ENCODE measurements around the gene CARS2. TPM values are rescaled to one million over a fixed set of nuclear protein-coding genes. Genes with fewer than 3 reads are reported as not detected.

The CARS2 gene
- total and polyA plus RNA-seq, 2 experiments from 2014 or later = 39.0 to 53.5 TPM

- H3K9me3 Mint-ChIP-seq = peaks cover 35% of the 10 kb centered on the region
- H3K27ac Mint-ChIP-seq = no peak overlapping the region
- peaks cover 7% of the 10 kb centered on the region; the same call in 1 of the 2 replicates for H3K36me3 ChIP-seq (ENCODE audit: insufficient read depth)
- peak overlapping the region; percentile 45; the same call in 1 of the 2 replicates for H2AFZ ChIP-seq
- H3K79me2 ChIP-seq (replicated peaks; ENCODE audit: insufficient read depth) = no peaks in the 10 kb centered on the region
- H3K4me2 ChIP-seq = no peak overlapping the region
- H3K4me1 Mint-ChIP-seq = peaks cover 10% of the 10 kb centered on the region; the same call in 2 of the 3 replicates
- H3K4me3 Mint-ChIP-seq = no peak overlapping the region
- ATAC-seq (peak; percentile 54), DNase-seq (ENCODE audit: low spot score) (peak; percentile 24)
- H3K9me2 ChIP-seq (ENCODE audit: insufficient read depth) = no peaks in the 10 kb centered on the region
- H3F3A ChIP-seq (replicated peaks; ENCODE audit: low read depth) = no peaks in the 10 kb centered on the region
- peaks cover 2% of the 10 kb centered on the region for H3K27me3 Mint-ChIP-seq (ENCODE audit: insufficient read depth, low read depth, poor library complexity)
- H3K36me3 Mint-ChIP-seq (ENCODE audit: low read depth) = peaks cover 31% of the 10 kb centered on the region
- H4K20me1 ChIP-seq (replicated peaks; ENCODE audit: insufficient read depth) = no peaks in the 10 kb centered on the region
- no peak overlapping the region for H3K27ac ChIP-seq (ENCODE audit: low read depth)
- no peak overlapping the region for H3K4me3 ChIP-seq
- H3K4me1 ChIP-seq (ENCODE audit: insufficient read depth) = peaks cover 11% of the 10 kb centered on the region; the same call in 1 of the 2 replicates
- TF ChIP-seq EZH2 (IDR thresholded peaks at IDR 0.05; ENCODE audit: low read depth, unreplicated experiment) = no peak
- no peak for TF ChIP-seq ETS1 (IDR thresholded peaks at IDR 0.05)
- TF ChIP-seq STAT1 (IDR thresholded peaks at IDR 0.05; ENCODE audit: unreplicated experiment) = no peak
- TF ChIP-seq ZNF331 (CRISPR knock-in tag; IDR thresholded peaks at IDR 0.05; ENCODE audit: low read depth) = no peak
- TF ChIP-seq CTCF (conservative IDR thresholded peaks at IDR 0.05; ENCODE audit: low read depth in 2 of 2) = no peak
- no peak for TF ChIP-seq JUNB (IDR thresholded peaks at IDR 0.05; ENCODE audit: unreplicated experiment)
- TF ChIP-seq ZNF462 (CRISPR knock-in tag; IDR thresholded peaks at IDR 0.05) = no peak
- TF ChIP-seq CREB1 (CRISPR knock-in tag; IDR thresholded peaks at IDR 0.05; ENCODE audit: low read depth) = no peak
- TF ChIP-seq EZH2phosphoT487 (IDR thresholded peaks at IDR 0.05; ENCODE audit: unreplicated experiment) = no peak
- no peak for TF ChIP-seq ZNF114 (CRISPR knock-in tag; IDR thresholded peaks at IDR 0.05)
- TF ChIP-seq POLR2AphosphoS5 (IDR thresholded peaks at IDR 0.05; ENCODE audit: low read depth) = no peak
- no peak for TF ChIP-seq NANOG (IDR thresholded peaks at IDR 0.05; ENCODE audit: borderline replicate concordance)
- TF ChIP-seq REST (IDR thresholded peaks at IDR 0.05; ENCODE audit: unreplicated experiment) = no peak
- H3K27me3 ChIP-seq (ENCODE audit: insufficient read depth) = no peaks in the 10 kb centered on the region
Observed at GRCh38 chr13:110748271-110748670, 42.4 kb upstream of the CARS2 start.

Measured in GM23338 (cell line).